Activated CD4-positive, alpha-beta T cell treated with anti-CD3 and anti-CD28 coated beads for 4 hours (primary cell): ENCODE data around the gene CRISP1.
"Not testable (repeated sequence)": the region's sequence is repeated elsewhere in the genome, so short reads cannot be mapped to it uniquely, and the experiment has no call there.

ENCODE experiments used
- DNase-seq, 2 donors: peaks; one replicate each; pipeline ENCODE4 v3.0.0-alpha.2; 2020

Gene CRISP1, protein sequence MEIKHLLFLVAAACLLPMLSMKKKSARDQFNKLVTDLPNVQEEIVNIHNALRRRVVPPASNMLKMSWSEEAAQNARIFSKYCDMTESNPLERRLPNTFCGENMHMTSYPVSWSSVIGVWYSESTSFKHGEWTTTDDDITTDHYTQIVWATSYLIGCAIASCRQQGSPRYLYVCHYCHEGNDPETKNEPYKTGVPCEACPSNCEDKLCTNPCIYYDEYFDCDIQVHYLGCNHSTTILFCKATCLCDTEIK

DNA sequence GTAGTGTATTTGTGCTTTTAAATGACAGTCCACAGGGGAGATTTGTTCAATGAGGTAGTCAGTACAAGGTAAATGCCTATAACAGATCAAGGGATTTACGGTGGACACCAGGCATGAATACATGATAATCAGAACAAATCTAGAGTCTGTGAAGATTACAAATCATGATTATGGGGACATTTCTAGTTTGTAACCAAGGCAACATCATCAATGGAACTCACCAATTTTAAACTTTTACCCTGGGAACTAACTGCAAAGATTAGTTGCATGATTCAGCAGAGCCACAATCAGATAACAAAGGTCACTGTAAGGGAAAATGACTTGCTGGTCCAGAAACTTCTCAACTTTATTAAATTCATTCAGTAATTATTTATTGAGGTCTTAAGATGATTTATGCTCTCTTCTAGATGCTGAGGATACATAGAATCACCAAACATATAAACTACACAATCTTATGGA lies at the start of gene CRISP1:
TSS of gene CRISP1 (minus strand) at position 51 of the 459 bp plus-strand sequence. CDS start 9,135 bp downstream, outside the sequence.
- DNase-seq, result no peak

DNA sequence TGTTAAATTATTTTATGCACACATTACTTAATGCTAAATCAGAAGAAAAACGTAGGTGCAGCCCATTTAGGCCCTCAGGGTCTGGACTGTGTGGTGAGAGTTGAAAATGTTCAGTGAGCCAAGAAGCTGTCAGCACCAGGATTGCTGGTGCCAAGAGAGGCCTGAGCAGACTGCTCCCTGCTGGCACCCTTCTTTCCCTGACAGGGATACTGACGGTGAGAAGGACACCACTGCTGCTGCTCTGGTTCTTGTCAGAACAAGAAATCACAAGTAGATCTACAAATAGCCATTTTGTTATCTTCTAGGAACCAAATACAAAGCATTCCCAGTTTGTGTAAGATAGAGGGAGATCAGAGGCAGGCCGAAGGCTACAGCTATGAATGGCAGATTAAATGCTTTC lies 48.7 kb upstream of the CRISP1 start:
- no peak for DNase-seq

DNA sequence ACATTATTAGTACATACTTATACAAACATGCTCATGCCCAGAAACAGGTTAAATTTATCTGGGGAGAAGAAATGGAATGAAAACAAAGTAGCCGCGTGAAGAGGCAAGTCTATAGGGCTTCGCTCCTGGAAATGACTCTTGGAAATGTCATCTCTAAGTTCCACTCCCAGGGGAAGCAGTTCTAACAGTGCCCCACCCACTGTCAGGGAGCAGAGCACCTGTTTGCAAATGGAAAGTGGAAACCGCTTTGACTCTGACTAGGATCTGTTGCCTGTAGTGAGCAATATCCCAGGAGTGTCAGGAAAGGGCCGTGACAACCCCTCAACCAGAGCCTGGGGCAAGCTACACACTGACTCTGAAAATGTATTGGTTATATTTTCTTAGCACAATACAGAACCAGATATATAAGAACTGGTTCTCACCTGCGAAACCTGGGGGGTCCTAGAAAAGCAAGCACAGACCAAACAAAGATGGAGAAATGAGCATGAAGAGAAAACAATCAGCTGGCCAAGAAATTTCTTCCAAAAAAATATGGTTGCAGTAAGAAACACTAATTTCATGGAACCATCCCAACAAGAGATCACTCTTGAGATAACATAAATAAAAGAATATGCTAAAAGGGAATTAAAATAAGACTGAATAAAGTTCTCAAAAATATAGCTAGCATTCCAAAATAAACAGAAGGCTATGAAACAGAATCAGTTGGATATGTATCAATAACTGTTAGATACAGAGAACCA lies 47.5 kb upstream of the CRISP1 start:
- DNase-seq, result no peak

DNA sequence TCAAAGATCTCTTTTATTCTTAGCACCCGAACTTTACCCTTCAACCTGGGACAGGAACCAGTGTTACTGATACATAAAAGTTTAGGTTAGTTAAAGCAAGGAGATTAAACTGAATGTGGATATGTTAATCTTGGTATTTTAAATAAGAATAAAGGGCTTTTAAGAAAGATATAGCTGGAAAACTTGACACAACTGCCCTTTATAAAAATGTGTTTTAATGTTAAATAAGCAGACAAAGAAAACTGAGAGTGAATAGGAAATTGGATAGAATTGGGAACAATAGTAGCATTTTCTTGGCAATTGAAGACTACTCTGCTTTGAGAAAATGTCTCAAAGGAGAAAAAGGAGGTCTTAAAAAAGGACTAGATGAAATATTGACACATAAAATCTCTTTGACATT lies 45.9 kb upstream of the CRISP1 start:
- no peak for DNase-seq

DNA sequence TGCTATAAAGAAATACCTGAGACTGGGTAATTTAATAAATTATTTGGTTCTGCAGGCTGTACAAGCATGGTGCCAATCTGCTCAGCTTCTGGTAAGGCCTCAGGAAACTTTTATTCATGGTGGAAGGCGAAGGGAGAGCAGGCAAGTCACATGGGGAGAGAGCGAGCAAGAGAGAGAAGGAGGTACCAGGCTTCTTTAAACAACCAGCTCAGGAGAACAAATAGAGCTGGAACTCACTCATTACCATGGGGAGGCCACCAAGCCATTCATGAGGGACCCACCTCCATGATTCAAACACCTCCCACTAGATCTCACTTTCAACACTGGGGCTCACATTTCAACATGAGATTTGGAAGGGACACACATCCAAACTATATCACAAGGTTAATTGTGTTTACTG lies 44.9 kb upstream of the CRISP1 start:
- DNase-seq, result no peak

DNA sequence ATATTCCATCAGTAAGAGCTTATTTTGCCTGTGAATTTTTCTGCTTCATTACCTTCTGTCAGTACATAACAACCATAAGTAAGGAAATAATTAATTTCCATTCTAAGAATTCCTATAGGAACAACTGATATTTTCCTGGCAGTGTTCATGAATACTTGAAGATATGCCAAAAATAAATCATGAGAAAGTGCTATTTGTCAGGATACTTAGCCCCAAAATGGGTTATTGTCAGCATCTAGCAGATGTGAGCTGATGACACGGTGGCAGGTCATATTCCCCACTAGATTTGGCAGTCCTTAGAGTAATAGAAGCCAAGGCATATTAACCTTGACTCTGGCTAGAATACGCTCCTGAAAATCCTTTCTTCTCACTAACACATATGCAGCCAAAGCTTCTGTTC lies 43.2 kb upstream of the CRISP1 start:
- DNase-seq, result no peak

DNA sequence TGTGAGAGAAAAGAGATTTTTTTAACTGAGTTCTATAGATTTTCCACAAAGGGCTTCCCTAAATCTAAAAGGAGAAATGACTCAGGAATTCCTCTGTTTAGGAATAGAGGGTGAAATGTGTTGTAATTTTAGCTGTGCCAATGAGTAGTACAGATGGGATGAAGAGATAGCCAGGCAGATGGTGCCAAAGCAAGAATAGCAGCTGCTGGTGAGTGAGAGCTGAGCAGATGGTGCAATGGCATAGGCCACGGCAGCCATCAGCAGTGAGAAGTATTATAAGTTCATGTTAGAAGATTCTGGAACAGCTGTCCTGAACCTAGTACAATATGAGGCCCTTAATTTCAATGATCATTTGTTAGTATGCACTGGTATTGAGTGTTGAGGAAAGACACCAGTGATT lies 40.2 kb upstream of the CRISP1 start:
- no peak for DNase-seq

DNA sequence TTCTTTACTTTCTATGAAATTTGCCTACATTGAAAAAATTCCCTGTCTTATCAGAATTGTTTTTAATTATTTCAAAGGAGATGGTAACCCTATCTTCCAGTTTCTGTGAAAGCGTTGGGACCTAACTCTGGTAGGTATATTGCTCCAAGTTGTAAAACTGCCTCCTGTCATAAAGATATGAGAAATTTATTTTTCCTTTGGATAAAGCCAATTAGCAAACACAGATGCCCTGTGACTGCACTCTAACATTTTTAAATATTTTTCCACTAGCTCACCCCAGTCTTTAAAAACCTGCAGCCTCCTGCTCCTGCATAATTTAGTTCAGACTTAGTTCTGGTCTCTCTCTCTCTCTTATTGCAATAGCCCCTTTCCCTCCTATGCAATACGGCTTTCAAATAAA lies 39.0 kb upstream of the CRISP1 start:
- DNase-seq, result no peak

DNA sequence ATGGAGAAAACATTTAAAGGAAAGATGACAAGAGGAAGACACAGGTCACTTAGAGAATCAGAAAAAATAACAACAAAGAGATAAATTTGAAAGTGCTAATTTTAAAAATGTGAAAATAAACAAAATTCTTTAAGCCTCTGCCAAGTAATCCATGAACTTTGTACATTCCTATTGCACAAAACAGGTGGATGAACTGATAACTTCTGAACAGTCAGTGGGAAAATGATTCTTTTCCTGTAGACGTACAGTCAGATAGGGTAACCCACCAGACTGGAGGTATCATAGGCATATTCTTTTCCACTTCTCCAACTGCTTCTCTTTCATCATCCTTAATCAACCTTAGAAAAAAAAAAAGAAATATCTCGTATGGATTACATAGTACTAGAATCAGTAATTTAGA lies 36.5 kb upstream of the CRISP1 start:
- DNase-seq, result no peak

DNA sequence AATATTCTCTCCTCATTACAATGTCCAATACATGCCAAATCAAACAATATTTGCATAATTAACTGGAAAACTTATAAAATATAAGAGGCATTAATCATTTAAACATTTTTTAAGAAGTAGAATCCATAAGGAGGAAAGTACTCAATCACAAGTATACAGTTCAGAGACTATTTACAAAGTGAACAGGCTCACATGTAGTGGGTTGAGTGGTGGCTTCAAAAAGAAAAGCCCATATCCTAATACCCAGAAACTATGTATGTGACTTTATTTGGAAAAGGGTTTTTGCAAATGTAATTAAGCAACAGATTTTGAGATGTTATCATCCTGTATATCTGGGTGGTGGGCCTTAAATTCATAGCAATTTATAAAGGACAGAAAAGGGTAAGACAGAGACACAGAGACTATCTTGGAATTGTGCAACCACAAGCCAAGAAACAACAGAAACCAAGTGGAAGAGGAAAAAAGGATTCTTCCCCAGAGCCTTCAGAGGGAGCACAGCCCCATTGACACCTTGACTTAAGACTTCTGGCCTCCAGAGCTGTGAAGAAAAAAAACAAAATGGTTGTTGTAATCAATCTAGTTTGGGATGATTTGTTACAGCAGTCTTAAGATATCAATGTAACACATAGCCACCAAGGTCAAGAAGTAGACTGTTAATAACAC lies 32.7 kb upstream of the CRISP1 start:
- DNase-seq, result no peak

DNA sequence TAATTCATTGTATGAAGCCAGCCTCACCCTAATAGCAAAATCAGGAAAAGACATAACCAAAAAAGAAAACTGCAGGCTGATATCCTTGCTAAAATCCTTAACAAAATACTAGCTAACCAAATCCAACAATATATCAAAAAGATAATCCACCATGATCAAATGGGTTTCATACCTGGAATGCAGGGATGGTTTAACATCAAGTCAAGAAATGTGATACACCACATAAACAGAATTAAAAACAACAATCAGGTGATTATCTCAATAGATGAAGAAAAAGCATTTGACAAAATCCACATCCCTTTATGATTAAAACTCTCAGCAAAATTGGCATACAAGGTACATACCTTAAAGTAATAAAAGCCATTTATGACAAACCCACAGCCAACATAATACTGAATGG lies 29.2 kb upstream of the CRISP1 start:
- DNase-seq, result not testable (repeated sequence)

DNA sequence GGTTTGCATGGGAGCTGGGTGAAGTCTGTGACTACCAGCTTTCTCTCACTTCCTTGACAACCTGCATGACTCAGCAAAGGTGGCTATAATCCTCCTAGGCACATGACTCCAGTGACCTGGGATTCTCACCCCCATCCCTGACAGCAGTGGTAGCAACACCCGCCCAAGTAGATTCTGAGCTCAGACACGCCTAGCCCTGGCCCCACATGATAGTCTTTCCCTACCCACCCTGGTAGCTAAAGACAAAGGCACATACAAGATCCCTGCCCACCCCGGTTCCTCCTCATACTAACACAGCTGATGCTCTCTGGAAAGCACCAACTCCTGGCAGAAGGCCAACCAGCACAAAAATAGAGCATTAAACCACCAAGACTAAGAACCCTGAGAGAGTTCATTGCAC lies 25.9 kb upstream of the CRISP1 start:
- DNase-seq, result no peak

DNA sequence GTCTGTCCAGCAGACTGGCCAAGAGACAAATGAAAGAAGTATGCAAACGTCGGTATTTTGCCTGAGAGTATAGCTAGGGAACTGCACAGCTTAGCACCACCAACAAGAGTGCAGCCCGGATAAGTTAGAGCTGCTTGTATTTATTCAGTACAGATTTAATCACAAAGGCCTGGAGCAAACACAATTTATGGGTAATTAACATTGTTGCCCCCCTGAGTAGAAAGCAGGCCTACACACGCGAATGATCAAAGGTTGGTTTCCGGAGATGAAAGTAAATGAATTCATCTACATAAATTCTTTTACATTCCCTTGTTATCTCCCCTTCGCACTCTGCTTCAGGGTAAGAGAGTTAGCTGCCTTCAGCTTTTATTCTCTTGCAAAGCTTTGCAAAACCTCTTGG lies 24.7 kb upstream of the CRISP1 start:
- no peak for DNase-seq

DNA sequence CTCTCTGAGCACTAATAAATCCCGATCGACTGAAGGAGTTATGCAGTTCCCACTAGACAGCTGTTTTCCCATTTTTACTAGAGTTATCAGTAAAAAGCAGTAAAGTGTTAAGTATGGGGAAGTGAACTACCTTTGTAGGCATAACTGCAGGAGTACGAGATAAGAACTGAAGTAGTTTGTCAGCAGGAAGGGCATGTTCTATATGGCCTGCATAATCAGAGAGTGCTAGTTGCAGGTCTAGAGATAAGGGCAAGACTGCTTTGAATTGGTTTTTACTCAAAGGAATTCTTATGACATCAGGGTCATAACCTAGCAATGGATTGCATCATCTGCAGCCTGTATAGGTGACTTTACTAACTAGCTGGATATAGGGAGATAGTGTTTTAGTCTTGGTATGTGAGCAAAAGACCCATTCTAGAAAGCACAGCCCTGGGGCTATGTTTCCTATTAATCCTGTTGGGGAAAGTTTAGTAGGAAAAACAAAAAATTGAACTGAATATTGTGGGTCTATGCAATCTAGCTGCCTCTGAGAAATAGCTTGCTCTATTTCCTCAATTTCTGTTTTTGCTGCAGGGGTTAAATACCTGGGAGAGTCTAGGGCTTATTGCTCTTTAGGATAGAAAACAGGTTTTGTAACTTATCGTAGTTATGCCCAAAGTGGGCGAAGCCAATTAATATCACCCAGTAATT lies 22.6 kb upstream of the CRISP1 start:
- no peak for DNase-seq

DNA sequence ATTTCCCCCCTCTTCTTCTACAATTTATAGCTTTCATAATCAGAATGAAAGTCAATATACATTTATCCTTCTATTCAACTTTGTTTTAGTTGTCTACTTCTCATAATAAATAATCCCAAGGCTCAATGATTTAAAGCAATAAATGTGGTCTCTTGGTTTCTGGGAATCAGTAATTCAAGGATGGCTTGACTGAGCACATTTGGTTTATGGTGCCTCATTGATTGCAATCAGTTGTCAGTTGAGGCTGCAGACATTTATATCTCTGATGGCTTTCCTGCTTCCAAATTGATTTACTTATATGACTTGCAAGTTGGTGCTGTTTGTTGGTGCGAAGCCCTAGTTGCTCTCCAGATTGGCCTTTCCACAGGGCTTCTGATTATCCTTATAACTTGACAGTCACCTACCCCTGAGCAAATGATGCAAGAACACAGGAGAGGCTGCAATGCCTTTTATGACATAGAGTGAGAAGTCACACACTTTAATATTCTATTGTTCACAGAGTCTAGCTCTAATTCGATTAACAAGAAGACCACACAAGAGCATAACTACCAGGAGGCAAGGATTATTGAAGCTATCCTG lies 2.7 kb upstream of the CRISP1 start:
- no peak for DNase-seq

DNA sequence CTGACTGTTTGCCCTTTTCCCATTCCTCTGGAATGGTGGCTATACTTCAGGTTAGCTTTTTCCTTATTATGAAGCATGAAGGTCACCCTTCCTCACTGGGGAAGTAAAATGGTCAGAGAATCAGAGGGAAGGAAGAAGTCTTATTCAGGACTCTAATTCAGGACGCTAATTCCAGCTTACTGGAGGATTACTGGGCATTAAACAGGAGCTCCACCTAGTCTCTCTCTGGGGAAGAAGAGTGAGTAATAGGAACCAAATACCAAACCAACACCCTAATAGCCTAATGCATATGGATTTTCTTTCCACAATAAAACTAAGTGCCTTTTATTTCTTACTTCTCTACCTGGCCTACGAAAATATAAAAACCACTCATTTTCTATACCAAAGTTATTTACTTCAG lies 10.1 kb downstream of the CRISP1 start:
- DNase-seq, result no peak

DNA sequence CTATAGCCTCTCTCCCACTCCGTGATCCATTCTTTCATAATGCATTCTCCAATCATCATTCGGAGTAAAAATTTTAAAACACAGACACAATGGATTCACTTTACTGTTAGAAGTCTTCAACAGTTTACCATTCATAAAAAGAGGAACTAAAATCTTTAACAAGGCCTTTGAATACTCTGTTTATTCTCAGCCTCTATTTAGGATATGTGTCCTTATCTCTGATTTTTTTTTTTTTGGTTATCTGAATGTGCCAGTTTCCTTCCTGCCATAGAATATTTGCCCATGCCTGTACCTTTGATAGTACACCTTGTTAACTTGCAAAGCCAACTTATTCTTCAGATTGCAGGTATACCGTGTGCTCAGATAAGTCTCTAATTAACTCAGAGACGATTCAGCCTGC lies 11.1 kb downstream of the CRISP1 start:
- no peak for DNase-seq

DNA sequence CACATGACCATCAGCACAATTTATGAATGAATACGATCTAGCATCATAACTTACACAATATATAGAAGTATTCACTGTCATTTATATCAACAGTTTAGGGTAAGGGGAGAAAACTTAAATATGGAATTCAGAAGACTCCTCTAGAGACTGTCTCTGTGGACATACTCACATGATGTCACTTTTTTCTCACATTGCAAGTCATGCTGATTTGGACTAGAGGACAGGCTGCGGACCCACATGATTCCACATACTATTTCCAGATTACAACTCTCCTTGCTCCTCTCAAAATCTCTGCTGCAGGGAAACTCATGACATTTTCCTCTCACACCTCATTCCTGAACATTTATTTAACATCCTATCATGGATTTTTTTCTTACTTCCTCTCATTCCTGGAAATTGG lies 13.4 kb downstream of the CRISP1 start:
- no peak for DNase-seq

DNA sequence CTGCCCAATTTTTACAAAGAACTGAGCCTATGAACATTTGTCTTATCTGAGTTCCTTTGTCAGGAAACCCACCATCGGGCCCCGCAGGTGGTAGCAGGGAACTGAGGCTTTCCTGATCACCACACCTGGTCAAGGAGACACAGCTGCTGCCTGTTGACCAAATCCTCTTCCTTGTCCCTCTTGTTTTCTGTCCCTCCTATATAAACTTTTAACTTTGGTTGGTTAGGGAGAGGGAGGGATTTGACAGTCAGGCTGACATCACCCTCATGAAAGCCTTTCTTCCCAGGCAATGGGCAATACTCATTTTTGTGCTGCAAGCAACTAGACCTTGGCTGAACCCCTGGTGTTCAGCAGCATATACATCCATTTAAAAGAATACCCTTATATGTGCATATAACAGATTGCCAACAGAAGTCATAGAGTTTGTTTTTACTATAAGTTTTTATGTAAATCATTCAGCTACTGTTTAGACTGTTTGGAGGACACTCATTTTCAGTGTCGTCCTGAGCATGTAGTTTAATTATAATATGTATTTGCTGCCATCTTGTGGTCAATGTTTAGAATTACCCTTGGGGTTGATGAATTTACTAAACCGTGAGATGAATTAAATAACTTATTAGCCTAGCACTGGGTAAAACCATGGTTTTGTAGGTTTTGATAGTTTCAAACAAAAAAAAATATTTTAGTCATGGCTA lies 17.0 kb downstream of the CRISP1 start:
- no peak for DNase-seq

DNA sequence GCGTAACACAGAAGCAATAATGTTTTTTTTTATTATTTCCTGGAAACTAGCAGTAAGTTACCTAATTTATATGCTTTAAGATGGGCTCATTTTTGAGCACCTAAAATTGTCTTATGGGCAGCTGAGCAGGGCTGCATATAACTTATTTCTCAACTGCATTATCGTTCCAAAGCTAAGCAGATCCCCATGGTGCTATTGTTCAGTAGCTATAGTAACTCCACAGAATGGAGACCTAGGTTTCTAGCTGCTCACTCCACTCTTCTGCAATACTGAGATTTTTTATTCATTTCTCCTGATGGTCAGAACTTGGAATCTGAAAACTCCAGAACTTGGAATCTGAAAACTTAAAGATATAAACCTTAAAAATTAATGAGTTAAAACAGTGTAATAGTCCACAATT lies 18.7 kb downstream of the CRISP1 start:
- DNase-seq, result no peak

DNA sequence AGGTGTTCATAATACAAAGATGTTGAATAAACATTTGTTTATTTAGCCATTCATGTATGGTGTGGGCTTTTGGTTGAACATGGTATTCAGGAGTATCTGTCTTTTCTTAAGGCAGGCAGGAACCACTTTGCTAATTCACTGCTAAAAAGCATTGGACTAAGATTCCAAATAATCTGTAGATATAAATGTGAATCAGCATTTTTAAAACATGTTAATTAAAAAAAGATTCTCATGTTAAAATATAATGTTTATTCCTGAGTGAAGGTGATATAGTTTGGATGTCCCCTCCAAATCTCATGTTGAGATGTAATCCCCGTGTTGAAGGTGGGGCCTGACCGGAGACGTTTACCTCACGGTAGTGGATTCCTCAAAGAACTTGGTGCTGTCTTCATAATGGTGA lies 19.3 kb downstream of the CRISP1 start:
- no peak for DNase-seq

DNA sequence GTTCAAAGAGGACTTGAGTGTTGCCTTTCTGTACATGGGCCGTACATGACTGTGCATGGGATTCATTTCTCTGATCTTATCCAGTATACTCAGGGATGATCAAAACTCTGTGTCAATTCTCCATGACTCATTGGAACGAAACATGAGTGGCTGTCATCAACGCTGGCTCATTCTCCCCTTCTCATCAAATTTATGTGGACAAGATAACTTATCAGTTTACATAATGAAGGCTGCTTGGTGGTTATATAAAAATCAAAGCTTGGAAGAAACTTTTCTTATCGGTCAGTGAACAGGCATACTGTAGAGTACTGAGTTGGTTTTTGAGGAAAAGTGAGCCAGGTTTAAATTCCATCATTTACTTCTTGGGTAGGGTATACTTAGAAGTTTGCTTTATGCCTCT lies 24.9 kb downstream of the CRISP1 start:
- DNase-seq, result no peak

DNA sequence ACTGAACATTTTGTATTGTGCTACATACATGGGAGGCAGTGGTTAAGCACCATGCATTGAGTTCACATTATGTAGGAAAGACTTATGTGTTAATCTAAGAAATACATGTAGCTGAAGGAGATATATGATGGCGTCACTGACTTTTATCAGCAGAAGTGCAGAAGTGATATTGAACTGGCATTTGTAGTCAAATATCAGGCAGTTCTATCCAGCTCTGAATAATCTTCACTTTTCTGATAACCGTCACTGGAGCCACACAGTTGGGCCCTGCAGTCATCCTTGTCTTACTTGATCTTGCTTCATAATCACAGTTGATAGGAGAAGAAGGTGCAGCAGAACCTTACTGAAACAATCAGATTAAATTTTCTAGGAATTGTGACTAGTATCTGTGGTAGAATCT lies 26.4 kb downstream of the CRISP1 start:
- DNase-seq, result no peak
